GM13977 (cell line): ENCODE measurements around the gene ZFP37.
"Not testable (repeated sequence)": the region's sequence is repeated elsewhere in the genome, so short reads cannot be mapped to it uniquely, and the experiment has no call there.

Experiments used
- DNase-seq: peaks from one replicate; pipeline ENCODE4 v3.0.0; 2012; ENCODE audit warnings: low spot score
- CTCF ChIP-seq: IDR thresholded peaks from 2 replicates; pipeline ENCODE4 v1.5.1; 2012; ENCODE audit warnings: mild to moderate bottlenecking, control low read depth; ENCODE audit not compliant: insufficient read depth; ENCODE audit errors: extremely low read depth, missing control alignments
- in situ Hi-C: fragments of 300-500 bp; cut with MboI; formaldehyde crosslinking; loops from one replicate; pipeline ENCODE4 v1.12.0; 2022; ENCODE audit warnings: low sequenced_read_pairs, low pct_unique_long_range_greater_than_20kb, mixed read lengths, inconsistent platforms; ENCODE audit not compliant: unreplicated experiment

The ZFP37 gene

GRCh38 chr9:113056191-113057106, at the start of gene ZFP37:
ZFP37 (minus strand) TSS chr9:113056724; CDS start chr9:113056688, 36 bp downstream.
- no peak for TF ChIP-seq CTCF
- in situ Hi-C loops = no loop called here
- DNase-seq = peak; percentile 77

GRCh38 chr9:113105345-113105744, 48.8 kb upstream of the ZFP37 start:
- DNase-seq, in situ Hi-C loops: not testable (repeated sequence)

- in situ Hi-C loops = no loop called here
- TF ChIP-seq CTCF = no peak
- DNase-seq = no peak
Observed at GRCh38 chr9:113095561-113095960, 39.0 kb upstream of the ZFP37 start.

GRCh38 chr9:113089924-113090323, 33.4 kb upstream of the ZFP37 start:
- in situ Hi-C loops, DNase-seq: not testable (repeated sequence)

GRCh38 chr9:113089143-113089505, 32.6 kb upstream of the ZFP37 start:
- DNase-seq, in situ Hi-C loops: not testable (repeated sequence)

GRCh38 chr9:113088456-113089142, 32.1 kb upstream of the ZFP37 start:
- DNase-seq, in situ Hi-C loops: not testable (repeated sequence)

GRCh38 chr9:113062932-113063310, 6.4 kb upstream of the ZFP37 start:
- in situ Hi-C loops, DNase-seq: not testable (repeated sequence)

GRCh38 chr9:113062256-113062931, 5.9 kb upstream of the ZFP37 start:
- DNase-seq, in situ Hi-C loops: not testable (repeated sequence)

- DNase-seq, in situ Hi-C loops: not testable (repeated sequence)
Observed at GRCh38 chr9:113061072-113061850, 4.7 kb upstream of the ZFP37 start.

GRCh38 chr9:113059581-113060284, 3.2 kb upstream of the ZFP37 start:
- DNase-seq, in situ Hi-C loops: not testable (repeated sequence)
